Measurements from ENCODE around the gene TMEM200B. TPM values are rescaled to one million over a fixed set of nuclear protein-coding genes. Genes with fewer than 3 reads are reported as not detected.

Gene TMEM200B
- total RNA-seq, 2 donors from 2014 or later, result 1.7 to 4.8 TPM

DNA sequence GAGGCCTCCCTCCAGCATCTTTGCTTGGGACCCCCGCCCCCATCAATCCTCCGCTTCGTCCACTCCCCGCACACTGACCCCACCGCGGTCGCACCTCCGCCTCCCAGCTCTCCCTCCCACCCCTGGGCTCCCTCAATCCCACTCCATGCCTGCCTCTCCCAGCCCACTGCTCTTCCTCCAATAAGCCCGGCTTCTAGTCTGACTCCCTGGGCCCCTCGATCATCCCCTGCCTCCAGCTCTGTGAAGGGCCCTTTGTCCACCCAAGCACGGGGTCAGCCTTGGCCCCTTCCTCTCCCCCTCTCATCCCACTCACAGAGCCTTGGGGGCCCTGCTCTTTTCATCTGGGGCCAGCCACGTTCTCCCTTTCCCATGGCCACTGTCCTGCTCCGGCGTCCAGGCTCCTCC is 1.5 kb upstream of the TMEM200B start:
- TF ChIP-seq, protein P1, sequence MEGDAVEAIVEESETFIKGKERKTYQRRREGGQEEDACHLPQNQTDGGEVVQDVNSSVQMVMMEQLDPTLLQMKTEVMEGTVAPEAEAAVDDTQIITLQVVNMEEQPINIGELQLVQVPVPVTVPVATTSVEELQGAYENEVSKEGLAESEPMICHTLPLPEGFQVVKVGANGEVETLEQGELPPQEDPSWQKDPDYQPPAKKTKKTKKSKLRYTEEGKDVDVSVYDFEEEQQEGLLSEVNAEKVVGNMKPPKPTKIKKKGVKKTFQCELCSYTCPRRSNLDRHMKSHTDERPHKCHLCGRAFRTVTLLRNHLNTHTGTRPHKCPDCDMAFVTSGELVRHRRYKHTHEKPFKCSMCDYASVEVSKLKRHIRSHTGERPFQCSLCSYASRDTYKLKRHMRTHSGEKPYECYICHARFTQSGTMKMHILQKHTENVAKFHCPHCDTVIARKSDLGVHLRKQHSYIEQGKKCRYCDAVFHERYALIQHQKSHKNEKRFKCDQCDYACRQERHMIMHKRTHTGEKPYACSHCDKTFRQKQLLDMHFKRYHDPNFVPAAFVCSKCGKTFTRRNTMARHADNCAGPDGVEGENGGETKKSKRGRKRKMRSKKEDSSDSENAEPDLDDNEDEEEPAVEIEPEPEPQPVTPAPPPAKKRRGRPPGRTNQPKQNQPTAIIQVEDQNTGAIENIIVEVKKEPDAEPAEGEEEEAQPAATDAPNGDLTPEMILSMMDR (IDR thresholded peaks at IDR 0.05), result no peak

DNA sequence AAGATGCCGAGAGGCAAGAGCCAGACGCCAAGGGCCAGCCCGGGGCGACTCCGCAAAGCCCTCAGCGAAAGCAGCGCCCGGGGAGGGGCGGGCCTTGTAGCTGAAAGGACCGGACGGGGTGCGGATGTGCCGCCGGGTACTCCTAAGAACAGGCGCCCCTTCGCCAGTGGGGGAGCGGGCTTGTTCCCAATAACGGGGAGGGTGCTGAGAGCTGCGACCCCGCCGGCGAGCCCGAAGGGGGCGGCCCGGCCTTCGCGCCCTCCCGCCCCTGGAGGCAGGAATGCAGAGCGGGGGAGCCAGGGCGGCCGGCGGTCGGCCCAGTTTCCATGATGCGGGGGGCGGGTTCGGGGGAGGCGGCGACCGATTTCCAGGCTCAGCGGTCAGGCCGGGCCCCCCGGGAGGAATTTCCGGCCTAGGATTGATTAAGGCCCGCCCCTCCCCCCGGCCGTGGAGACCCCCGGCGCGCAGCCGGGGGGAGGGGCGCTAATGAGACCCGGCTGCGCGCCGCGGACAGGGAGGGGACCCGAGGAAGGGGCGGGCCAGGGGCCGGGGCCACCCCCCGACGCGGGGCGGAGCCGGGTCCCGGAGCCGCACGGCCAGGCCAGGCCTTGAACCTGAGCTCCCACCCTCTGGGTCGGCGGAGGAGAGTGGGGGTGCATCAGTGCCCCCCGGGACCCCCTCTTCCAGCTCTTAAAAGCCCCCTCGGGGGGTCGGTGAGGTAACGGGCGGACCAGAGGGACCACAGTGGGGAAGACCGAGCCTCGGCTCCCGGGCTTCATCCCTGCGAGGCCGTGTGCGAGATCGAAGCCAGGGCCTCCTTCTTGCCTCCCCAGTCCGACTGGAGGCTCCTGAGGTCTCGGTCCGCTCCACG is 898 bp upstream of the TMEM200B start:
- H3K27me3 ChIP-seq, result peaks cover 0 to 14% of the 10 kb centered on the region in 2 donors
- peaks cover 0 to 41% of the 10 kb centered on the region in 2 donors for H3K4me1 ChIP-seq

More for the DNA sequence above, 1.5 kb upstream of the TMEM200B start:
- Histone ChIP-seq H3K4me3 (peak overlapping the region; percentile 53 to 79), H3K36me3 (no peaks in the 10 kb centered on the region), H3K4me1 (peaks cover 0 to 41% of the 10 kb centered on the region in 2 donors), H3K9me3 (no peaks in the 10 kb centered on the region), H3K27ac (peak overlapping the region; percentile 90), H3K27me3 (peaks cover 0 to 14% of the 10 kb centered on the region in 2 donors)
- DNase-seq (ENCODE audit: low spot score), result no peak

DNA sequence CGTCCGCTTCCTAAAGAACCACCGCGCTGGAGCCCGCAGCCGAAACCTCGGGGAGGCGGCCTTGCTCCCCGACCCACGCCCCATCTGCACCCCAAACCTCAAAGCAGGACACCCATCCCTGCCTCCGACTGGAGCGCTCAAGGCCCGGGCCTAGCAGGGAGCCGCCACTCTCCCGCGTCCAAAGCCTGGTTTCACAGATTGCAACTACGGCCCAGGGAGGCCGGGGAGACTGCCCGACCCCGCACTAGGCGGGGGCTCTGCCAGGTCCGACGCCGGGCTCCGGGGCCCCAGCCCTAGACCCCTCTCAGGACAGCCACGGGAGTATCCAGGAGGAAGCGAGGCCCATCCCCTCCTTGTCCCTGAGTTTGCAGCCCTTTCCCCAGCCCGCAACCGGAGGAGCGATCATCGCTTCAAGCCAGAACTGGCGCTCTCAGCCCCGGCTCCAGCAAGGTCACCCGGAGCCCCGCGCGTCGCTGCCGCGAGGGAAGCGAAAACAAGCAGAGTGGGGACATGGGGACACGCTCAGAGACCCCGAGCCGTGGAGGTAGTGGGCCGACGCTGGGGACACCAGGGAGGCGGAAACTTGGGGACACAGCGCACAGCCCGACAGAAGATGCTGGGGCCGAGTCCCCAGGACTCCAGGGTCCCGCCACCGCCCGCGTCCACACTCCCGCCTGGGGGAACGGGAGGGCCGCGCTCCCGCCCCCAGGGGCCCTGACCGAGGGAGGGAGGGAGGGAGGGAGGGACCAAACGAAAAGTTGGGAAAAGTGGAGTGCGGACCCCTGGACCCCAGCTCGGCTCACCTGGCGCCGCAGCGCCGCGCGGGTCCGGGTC is 433 bp downstream of the TMEM200B start:
- TF ChIP-seq, protein P1 (IDR thresholded peaks at IDR 0.05), result no peak
- Histone ChIP-seq H3K27ac (peak overlapping the region; percentile 90), H3K27me3 (peaks cover 0 to 14% of the 10 kb centered on the region in 2 donors), H3K36me3 (no peaks in the 10 kb centered on the region), H3K9me3 (no peaks in the 10 kb centered on the region), H3K4me3 (peak overlapping the region; percentile 53 to 79), H3K4me1 (peaks cover 0 to 41% of the 10 kb centered on the region in 2 donors)
- DNase-seq (ENCODE audit: low spot score), result no peak

More for the DNA sequence above, 898 bp upstream of the TMEM200B start:
- Histone ChIP-seq H3K36me3 (no peaks in the 10 kb centered on the region), H3K27ac (peak overlapping the region; percentile 90), H3K9me3 (no peaks in the 10 kb centered on the region), H3K4me3 (peak overlapping the region; percentile 53 to 79)
- TF ChIP-seq, protein P1 (IDR thresholded peaks at IDR 0.05), result peak; percentile 83 to 89
- DNase-seq (ENCODE audit: low spot score), result peak; percentile 84

DNA sequence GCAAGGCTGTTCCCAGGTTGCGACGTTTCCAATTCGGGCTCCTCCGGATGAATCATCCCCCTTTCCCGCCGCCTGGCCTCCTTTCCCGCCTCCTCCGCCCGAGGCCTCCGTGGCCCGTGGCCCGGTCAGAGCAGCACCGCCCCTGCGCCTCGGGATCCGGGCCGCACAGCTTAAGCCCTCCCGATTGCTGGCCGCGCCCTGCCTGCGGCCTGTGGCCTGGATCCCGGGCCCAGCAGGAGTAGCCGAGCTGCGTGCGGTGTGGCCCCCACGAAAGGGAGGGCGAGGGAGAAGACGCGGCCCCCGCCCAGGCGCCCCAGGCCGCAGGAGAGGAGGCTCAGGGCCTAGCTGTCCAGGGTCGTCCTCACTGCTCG is 1.0 kb downstream of the TMEM200B start:
- Histone ChIP-seq H3K36me3 (no peaks in the 10 kb centered on the region), H3K27me3 (peaks cover 0 to 14% of the 10 kb centered on the region in 2 donors), H3K9me3 (no peaks in the 10 kb centered on the region), H3K4me1 (peaks cover 0 to 41% of the 10 kb centered on the region in 2 donors), H3K27ac (peak overlapping the region; percentile 90), H3K4me3 (peak overlapping the region; percentile 53 to 79)
- TF ChIP-seq, protein P1 (IDR thresholded peaks at IDR 0.05), result no peak
- peak; percentile 75 for DNase-seq (ENCODE audit: low spot score)

DNA sequence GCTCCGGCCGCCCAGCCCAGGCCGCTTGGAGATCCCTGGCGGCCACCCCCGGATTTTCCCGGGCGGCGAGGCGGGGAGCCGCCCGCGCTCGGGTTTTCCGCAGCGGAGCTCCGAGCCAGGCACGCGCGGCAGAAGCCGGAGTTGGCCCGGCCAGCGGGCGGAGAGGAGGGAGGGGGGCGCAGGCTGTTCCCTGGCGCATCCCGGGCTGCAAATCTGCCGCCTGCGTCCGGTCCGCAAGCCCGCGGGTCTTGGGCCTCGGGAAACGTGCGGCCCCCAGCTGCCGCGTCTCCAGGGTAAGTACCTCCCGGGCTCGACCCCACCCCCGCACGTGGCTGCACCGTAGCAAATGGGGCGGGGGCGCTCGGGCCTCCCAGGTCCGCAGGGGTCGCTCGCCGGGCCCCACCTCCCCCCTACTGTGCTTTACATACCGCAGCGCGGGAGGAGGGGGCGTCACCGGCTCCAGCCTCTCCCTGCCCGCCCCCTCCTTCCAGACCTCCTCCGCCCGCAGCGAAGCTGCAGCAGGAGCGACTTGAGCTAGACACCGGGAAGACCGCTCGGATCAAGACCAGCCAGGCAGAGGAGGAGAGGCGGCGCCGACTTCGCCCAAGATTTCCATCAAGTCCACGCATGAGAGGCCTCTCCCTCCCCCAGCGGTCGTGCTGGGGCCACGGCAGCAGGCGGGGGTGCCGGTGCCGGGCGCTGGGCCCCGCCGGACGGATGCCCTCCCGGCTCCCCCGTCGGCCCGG is 1.6 kb downstream of the TMEM200B start:
- no peak for DNase-seq (ENCODE audit: low spot score)
- Histone ChIP-seq H3K9me3 (no peaks in the 10 kb centered on the region), H3K27ac (peak overlapping the region; percentile 90), H3K27me3 (peaks cover 0 to 14% of the 10 kb centered on the region in 2 donors), H3K36me3 (peaks cover 4% of the 10 kb centered on the region), H3K4me3 (peak overlapping the region; percentile 53 to 79), H3K4me1 (peaks cover 0 to 41% of the 10 kb centered on the region in 2 donors)
- TF ChIP-seq, protein P1 (IDR thresholded peaks at IDR 0.05), result no peak

All from right atrium auricular region (tissue), 2 donors.